ENCODE measurements around the gene ADAM12. TPM values are rescaled to one million over a fixed set of nuclear protein-coding genes. Genes with fewer than 3 reads are reported as not detected.

Gene ADAM12
- total RNA-seq, 4 donors from 2014 or later: under 0.01 to 1.3 (median 1.0) TPM

DNA sequence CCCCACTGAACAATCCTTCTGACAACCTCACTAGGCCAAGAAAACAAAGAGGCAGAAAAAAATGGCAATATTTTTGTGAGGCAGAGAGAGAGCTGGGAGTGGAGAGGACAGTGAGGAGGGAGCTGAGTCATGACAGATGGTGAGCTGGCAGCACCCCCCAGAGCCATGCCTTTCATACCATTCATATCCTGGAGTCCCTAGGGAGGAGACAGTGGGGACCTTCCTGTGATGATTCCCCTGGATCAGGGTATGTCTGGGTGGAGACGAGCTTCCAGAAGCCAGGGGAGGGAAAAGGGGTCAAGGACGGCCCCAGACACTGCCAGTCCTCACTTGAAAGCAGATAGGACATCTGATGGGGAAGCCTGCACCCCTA lies 160.5 kb downstream of the ADAM12 start:
- Histone ChIP-seq H3K36me3 (no peaks in the 10 kb centered on the region), H3K9me3 (no peaks in the 10 kb centered on the region), H3K27me3 (peaks cover 0 to 17% (median 0%) of the 10 kb centered on the region in 4 donors), H3K4me1 (peaks cover 0 to 1% (median 0%) of the 10 kb centered on the region in 4 donors), H3K27ac (replicated peaks in 1 of 4) (no peak overlapping the region), H3K4me3 (no peak overlapping the region)
- no peak for TF ChIP-seq EP300 (IDR thresholded peaks at IDR 0.05)
- TF ChIP-seq, protein P1, sequence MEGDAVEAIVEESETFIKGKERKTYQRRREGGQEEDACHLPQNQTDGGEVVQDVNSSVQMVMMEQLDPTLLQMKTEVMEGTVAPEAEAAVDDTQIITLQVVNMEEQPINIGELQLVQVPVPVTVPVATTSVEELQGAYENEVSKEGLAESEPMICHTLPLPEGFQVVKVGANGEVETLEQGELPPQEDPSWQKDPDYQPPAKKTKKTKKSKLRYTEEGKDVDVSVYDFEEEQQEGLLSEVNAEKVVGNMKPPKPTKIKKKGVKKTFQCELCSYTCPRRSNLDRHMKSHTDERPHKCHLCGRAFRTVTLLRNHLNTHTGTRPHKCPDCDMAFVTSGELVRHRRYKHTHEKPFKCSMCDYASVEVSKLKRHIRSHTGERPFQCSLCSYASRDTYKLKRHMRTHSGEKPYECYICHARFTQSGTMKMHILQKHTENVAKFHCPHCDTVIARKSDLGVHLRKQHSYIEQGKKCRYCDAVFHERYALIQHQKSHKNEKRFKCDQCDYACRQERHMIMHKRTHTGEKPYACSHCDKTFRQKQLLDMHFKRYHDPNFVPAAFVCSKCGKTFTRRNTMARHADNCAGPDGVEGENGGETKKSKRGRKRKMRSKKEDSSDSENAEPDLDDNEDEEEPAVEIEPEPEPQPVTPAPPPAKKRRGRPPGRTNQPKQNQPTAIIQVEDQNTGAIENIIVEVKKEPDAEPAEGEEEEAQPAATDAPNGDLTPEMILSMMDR (IDR thresholded peaks at IDR 0.05): no peak
- TF ChIP-seq POLR2A (IDR thresholded peaks at IDR 0.05; ENCODE audit: low read depth): no peak
- TF ChIP-seq POLR2AphosphoS5 (IDR thresholded peaks at IDR 0.05): no peak
- 81% methylated on average over 2 of the region's 2 CpGs for WGBS
- intact Hi-C loops (cut with DNase I): no loop called here
- DNase-seq (ENCODE audit: extremely low spot score): no peak

DNA sequence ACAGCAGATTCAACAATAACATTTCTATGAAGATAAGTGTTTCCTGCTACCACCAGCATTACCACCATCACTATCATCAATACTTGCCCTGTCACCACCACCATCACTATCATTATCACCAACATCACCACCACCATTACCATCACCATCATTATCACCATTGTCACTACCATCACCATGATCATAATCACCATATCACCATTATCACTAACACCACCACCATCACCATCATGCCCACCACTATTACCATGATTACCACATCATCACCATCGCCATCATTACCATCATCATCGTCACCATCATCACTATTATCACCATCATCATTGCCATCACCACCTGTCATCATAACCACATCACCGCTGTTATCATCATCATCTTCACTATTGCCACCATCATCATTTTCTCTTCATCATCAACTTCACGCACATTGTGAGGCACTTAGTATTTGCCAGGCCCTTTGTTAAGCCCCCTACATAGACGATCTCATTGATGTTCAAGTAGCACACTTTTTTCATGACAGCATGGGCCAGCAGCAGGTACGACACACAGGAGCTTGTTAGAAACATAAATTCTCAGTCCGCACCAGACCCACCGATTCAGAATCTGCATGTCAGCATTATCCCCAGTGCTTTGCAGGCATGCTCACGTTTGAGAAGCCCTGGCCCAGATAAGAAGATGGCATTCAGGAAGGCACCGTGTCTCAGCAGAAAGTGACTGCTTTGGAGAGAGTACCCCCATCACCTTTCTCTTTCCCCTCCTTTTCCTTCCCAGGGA lies 161.1 kb downstream of the ADAM12 start:
- TF ChIP-seq, protein P1 (IDR thresholded peaks at IDR 0.05): no peak
- TF ChIP-seq POLR2A (IDR thresholded peaks at IDR 0.05; ENCODE audit: low read depth) (no peak), EP300 (IDR thresholded peaks at IDR 0.05) (no peak)
- Histone ChIP-seq H3K4me1 (peaks cover 0 to 4% (median 0%) of the 10 kb centered on the region in 4 donors), H3K9me3 (no peaks in the 10 kb centered on the region), H3K27ac (replicated peaks in 1 of 4) (no peak overlapping the region), H3K4me3 (no peak overlapping the region), H3K27me3 (peaks cover 0 to 14% (median 0%) of the 10 kb centered on the region in 4 donors), H3K36me3 (no peaks in the 10 kb centered on the region)
- 93% methylated on average over 9 of the region's 10 CpGs for WGBS
- intact Hi-C loops (cut with DNase I): no loop called here
- peak; percentile 60 for DNase-seq (ENCODE audit: extremely low spot score)

DNA sequence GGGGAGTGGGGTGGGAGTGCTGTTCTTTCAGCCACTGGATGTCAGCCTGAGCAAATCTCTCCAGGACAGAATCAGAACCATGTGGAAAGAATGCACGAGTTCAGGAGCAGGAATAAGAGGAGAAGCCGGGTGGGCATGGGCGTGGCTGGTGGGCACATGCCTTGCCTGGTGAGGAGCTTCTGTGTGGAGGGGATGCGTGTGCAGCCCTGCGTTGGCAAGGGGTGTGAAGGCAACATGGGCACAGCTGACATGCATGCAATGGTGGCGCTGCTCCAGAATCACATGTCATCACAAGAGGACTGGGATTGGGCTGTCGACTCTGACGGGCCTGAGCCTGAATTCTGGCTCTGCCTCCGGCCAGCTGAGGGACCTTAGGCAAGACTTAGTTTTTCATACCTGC lies 162.1 kb downstream of the ADAM12 start:
- Histone ChIP-seq H3K36me3 (no peaks in the 10 kb centered on the region), H3K9me3 (no peaks in the 10 kb centered on the region), H3K4me3 (no peak overlapping the region), H3K4me1 (peaks cover 0 to 4% (median 0%) of the 10 kb centered on the region in 4 donors), H3K27ac (replicated peaks in 1 of 4) (no peak overlapping the region), H3K27me3 (peaks cover 0 to 14% (median 0%) of the 10 kb centered on the region in 4 donors)
- intact Hi-C loops (cut with DNase I): no loop called here
- TF ChIP-seq, protein P1 (IDR thresholded peaks at IDR 0.05): no peak
- TF ChIP-seq POLR2AphosphoS5 (IDR thresholded peaks at IDR 0.05): no peak
- no peak for TF ChIP-seq EP300 (IDR thresholded peaks at IDR 0.05)
- TF ChIP-seq POLR2A (IDR thresholded peaks at IDR 0.05; ENCODE audit: low read depth): no peak
- peak; percentile 90 for DNase-seq (ENCODE audit: extremely low spot score)
- WGBS: 94% methylated on average over 9 of the region's 9 CpGs

DNA sequence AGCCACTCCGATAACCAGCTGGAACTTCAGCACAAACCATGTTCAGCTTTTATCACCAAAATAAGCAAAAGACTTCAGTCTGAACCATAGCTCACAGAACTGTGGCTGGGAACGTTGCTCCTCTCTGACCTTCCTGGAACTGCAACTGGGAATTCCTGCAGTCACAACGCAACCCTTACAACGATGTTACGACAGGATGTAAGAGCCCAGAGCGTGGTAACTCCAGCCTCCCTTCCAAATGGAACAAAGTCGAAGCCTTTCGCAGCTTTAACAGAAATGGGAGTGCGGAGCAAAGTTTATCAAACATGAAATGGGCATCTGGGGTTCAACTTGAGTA lies 162.6 kb downstream of the ADAM12 start:
- TF ChIP-seq EP300 (IDR thresholded peaks at IDR 0.05): no peak
- TF ChIP-seq, protein P1 (IDR thresholded peaks at IDR 0.05): no peak
- no peak for TF ChIP-seq POLR2A (IDR thresholded peaks at IDR 0.05; ENCODE audit: low read depth)
- no peak for TF ChIP-seq POLR2AphosphoS5 (IDR thresholded peaks at IDR 0.05)
- DNase-seq (ENCODE audit: extremely low spot score): peak; percentile 45

More for the DNA sequence above, 162.6 kb downstream of the ADAM12 start:
- Histone ChIP-seq H3K4me1 (peaks cover 0 to 4% (median 0%) of the 10 kb centered on the region in 4 donors), H3K27me3 (peaks cover 0 to 14% (median 0%) of the 10 kb centered on the region in 4 donors), H3K36me3 (no peaks in the 10 kb centered on the region), H3K27ac (replicated peaks in 1 of 4) (no peak overlapping the region), H3K9me3 (no peaks in the 10 kb centered on the region), H3K4me3 (no peak overlapping the region)
- 78% methylated on average over 7 of the region's 9 CpGs for WGBS
- intact Hi-C loops (cut with DNase I): no loop called here
